Measurements from ENCODE around the gene ATG14.

- TF ChIP-seq ESRRG (CRISPR knock-in tag; IDR thresholded peaks at IDR 0.05) (no peak), PATZ1 (CRISPR knock-in tag; IDR thresholded peaks at IDR 0.05; ENCODE audit: borderline replicate concordance) (no peak), CSRNP3 (CRISPR knock-in tag; IDR thresholded peaks at IDR 0.05) (no peak), ZFP30 (CRISPR knock-in tag; IDR thresholded peaks at IDR 0.05) (no peak), GLIS3 (CRISPR knock-in tag; IDR thresholded peaks at IDR 0.05) (no peak), ZC3H10 (CRISPR knock-in tag; IDR thresholded peaks at IDR 0.05) (no peak), OSR1 (CRISPR knock-in tag; IDR thresholded peaks at IDR 0.05) (no peak), ZNF8 (CRISPR knock-in tag; IDR thresholded peaks at IDR 0.05) (no peak)
These were observed 9.9 kb downstream of the ATG14 start for GRCh38 chr14:55401751-55402150.

Data from SK-N-SH treated with all-trans-retinoic acid at 6 μM for 48 hours (cell line).